NCI-H1930 (cell line): ENCODE results near the gene MPHOSPH8.

Source experiments
- DNase-seq, 2 experiments: peaks; one replicate each; lab custom pipeline; 2025; lab: John Stamatoyannopoulos, UW

Gene MPHOSPH8

GRCh38 chr13:19633479-19634255, at the start of gene MPHOSPH8:
Gene MPHOSPH8, plus strand, starts transcription at chr13:19633659. Its CDS starts 90 bp downstream, at chr13:19633749.
- DNase-seq = peak; percentile 95 to 98

- no peak for DNase-seq
These were observed 46.4 kb upstream of the MPHOSPH8 start for GRCh38 chr13:19586904-19587634.

GRCh38 chr13:19587635-19588300, 45.7 kb upstream of the MPHOSPH8 start:
- DNase-seq = peak; percentile 11 to 63

- no peak for DNase-seq
These were observed 44.1 kb upstream of the MPHOSPH8 start for GRCh38 chr13:19589312-19589711.

- no peak for DNase-seq
These were observed 43.0 kb upstream of the MPHOSPH8 start for GRCh38 chr13:19590423-19590822.

- DNase-seq = no peak
These were observed 41.6 kb upstream of the MPHOSPH8 start for GRCh38 chr13:19591864-19592263.

GRCh38 chr13:19592657-19593180, 40.7 kb upstream of the MPHOSPH8 start:
- DNase-seq = no peak

- DNase-seq = no peak
These were observed 37.4 kb upstream of the MPHOSPH8 start for GRCh38 chr13:19596086-19596485.

GRCh38 chr13:19596960-19597361, 36.5 kb upstream of the MPHOSPH8 start:
- DNase-seq = no peak

- DNase-seq = no peak
These were observed 35.9 kb upstream of the MPHOSPH8 start for GRCh38 chr13:19597523-19597922.

- DNase-seq = peak; percentile 42 to 52
These were observed 31.4 kb upstream of the MPHOSPH8 start for GRCh38 chr13:19601749-19602725.

GRCh38 chr13:19604306-19604705, 29.2 kb upstream of the MPHOSPH8 start:
- no peak for DNase-seq

GRCh38 chr13:19605161-19605955, 28.1 kb upstream of the MPHOSPH8 start:
- no peak for DNase-seq

- DNase-seq = no peak
These were observed 27.3 kb upstream of the MPHOSPH8 start for GRCh38 chr13:19606152-19606551.

- no peak for DNase-seq
These were observed 26.7 kb upstream of the MPHOSPH8 start for GRCh38 chr13:19606737-19607136.

GRCh38 chr13:19607523-19608078, 25.9 kb upstream of the MPHOSPH8 start:
- no peak for DNase-seq

- DNase-seq = no peak
These were observed 14.5 kb upstream of the MPHOSPH8 start for GRCh38 chr13:19618977-19619376.

GRCh38 chr13:19622193-19622592, 11.3 kb upstream of the MPHOSPH8 start:
- no peak for DNase-seq

GRCh38 chr13:19624265-19624664, 9.2 kb upstream of the MPHOSPH8 start:
- no peak for DNase-seq

GRCh38 chr13:19632915-19633478, 462 bp upstream of the MPHOSPH8 start:
- DNase-seq = no peak
